Measurements from ENCODE around the gene CPNE2. TPM values are rescaled to one million over a fixed set of nuclear protein-coding genes. Genes with fewer than 3 reads are reported as not detected.

The CPNE2 gene
- total RNA-seq, 1 experiment from 2014 or later = 14.5 TPM

GRCh38 chr16:57054338-57054737, 38.0 kb upstream of the CPNE2 start:
- Mint-ChIP-seq H3K36me3 (ENCODE audit: insufficient read depth, unreplicated experiment) (no peaks in the 10 kb centered on the region), H3K27ac (ENCODE audit: unreplicated experiment) (no peak overlapping the region), H3K4me1 (ENCODE audit: low read depth, unreplicated experiment) (no peaks in the 10 kb centered on the region), H3K9me3 (ENCODE audit: low read depth, unreplicated experiment) (no peaks in the 10 kb centered on the region), H3K4me3 (ENCODE audit: low read depth, unreplicated experiment) (no peak overlapping the region), H3K27me3 (ENCODE audit: unreplicated experiment) (peaks cover 38% of the 10 kb centered on the region)
- no peak for DNase-seq
- BruUV-seq (replicated peaks) = no TSS peak
- intact Hi-C loops (cut with micrococcal nuclease; ENCODE audit: unreplicated experiment) = no loop called here
- no peak for TF ChIP-seq CTCF (IDR thresholded peaks at IDR 0.05; ENCODE audit: unreplicated experiment)
- CTCF ChIA-PET = no interaction called here

- no TSS peak for BruUV-seq (replicated peaks)
- no peak for DNase-seq
- no peaks in the 10 kb centered on the region for H3K9me3 Mint-ChIP-seq (ENCODE audit: low read depth, unreplicated experiment)
- no peaks in the 10 kb centered on the region for H3K4me1 Mint-ChIP-seq (ENCODE audit: low read depth, unreplicated experiment)
- CTCF ChIA-PET = no interaction called here
- no peak for TF ChIP-seq CTCF (IDR thresholded peaks at IDR 0.05; ENCODE audit: unreplicated experiment)
- intact Hi-C loops (cut with micrococcal nuclease; ENCODE audit: unreplicated experiment) = no loop called here
- H3K27me3 Mint-ChIP-seq (ENCODE audit: unreplicated experiment) = peaks cover 38% of the 10 kb centered on the region
- no peak overlapping the region for H3K27ac Mint-ChIP-seq (ENCODE audit: unreplicated experiment)
- H3K4me3 Mint-ChIP-seq (ENCODE audit: low read depth, unreplicated experiment) = no peak overlapping the region
- no peaks in the 10 kb centered on the region for H3K36me3 Mint-ChIP-seq (ENCODE audit: insufficient read depth, unreplicated experiment)
These were observed 37.6 kb upstream of the CPNE2 start for GRCh38 chr16:57054771-57055170.

GRCh38 chr16:57055671-57056070, 36.7 kb upstream of the CPNE2 start:
- H3K4me3 Mint-ChIP-seq (ENCODE audit: low read depth, unreplicated experiment) = no peak overlapping the region
- no peak for DNase-seq
- no TSS peak for BruUV-seq (replicated peaks)
- TF ChIP-seq CTCF (IDR thresholded peaks at IDR 0.05; ENCODE audit: unreplicated experiment) = no peak
- H3K9me3 Mint-ChIP-seq (ENCODE audit: low read depth, unreplicated experiment) = no peaks in the 10 kb centered on the region
- peaks cover 38% of the 10 kb centered on the region for H3K27me3 Mint-ChIP-seq (ENCODE audit: unreplicated experiment)
- peaks cover 5% of the 10 kb centered on the region for H3K4me1 Mint-ChIP-seq (ENCODE audit: low read depth, unreplicated experiment)
- no peak overlapping the region for H3K27ac Mint-ChIP-seq (ENCODE audit: unreplicated experiment)
- H3K36me3 Mint-ChIP-seq (ENCODE audit: insufficient read depth, unreplicated experiment) = no peaks in the 10 kb centered on the region
- intact Hi-C loops (cut with micrococcal nuclease; ENCODE audit: unreplicated experiment) = no loop called here
- CTCF ChIA-PET = no interaction called here

- intact Hi-C loops (cut with micrococcal nuclease; ENCODE audit: unreplicated experiment) = no loop called here
- H3K27me3 Mint-ChIP-seq (ENCODE audit: unreplicated experiment) = peaks cover 20% of the 10 kb centered on the region
These were observed 34.0 kb upstream of the CPNE2 start for GRCh38 chr16:57058291-57058861.

More at GRCh38 chr16:57058291-57058861, 34.0 kb upstream of the CPNE2 start:
- no peak overlapping the region for H3K4me3 Mint-ChIP-seq (ENCODE audit: low read depth, unreplicated experiment)
- H3K9me3 Mint-ChIP-seq (ENCODE audit: low read depth, unreplicated experiment) = no peaks in the 10 kb centered on the region
- DNase-seq = no peak
- peaks cover 13% of the 10 kb centered on the region for H3K4me1 Mint-ChIP-seq (ENCODE audit: low read depth, unreplicated experiment)
- BruUV-seq (replicated peaks) = no TSS peak
- no peak overlapping the region for H3K27ac Mint-ChIP-seq (ENCODE audit: unreplicated experiment)
- no peak for TF ChIP-seq CTCF (IDR thresholded peaks at IDR 0.05; ENCODE audit: unreplicated experiment)
- H3K36me3 Mint-ChIP-seq (ENCODE audit: insufficient read depth, unreplicated experiment) = no peaks in the 10 kb centered on the region
- CTCF ChIA-PET = interaction anchor here (0.5 kb wide), 1 partner anchor 194 kb away, joined by 3 read pairs; no protein-coding TSS in a partner anchor
